H1 (cell line): ENCODE results near the gene CHAT. TPM values are rescaled to one million over a fixed set of nuclear protein-coding genes. Genes with fewer than 3 reads are reported as not detected.

Experiments used
- CTCF ChIA-PET: fragments of 300-600 bp; sonication (Branson Sonifier 250); formaldehyde crosslinking; loops from one replicate; lab custom pipeline; 2021; ENCODE audit not compliant: partially characterized antibody; lab: Charles Lee
- POLR2A ChIA-PET: fragments of 300-600 bp; sonication (Branson Sonifier 250); formaldehyde crosslinking; loops from one replicate; lab custom pipeline; 2021; ENCODE audit warnings: inconsistent platforms; ENCODE audit not compliant: partially characterized antibody; lab: Charles Lee
- DNase-seq, 2 experiments: peaks; one replicate each; pipeline versions ENCODE4 v3.0.0 to v3.0.0-alpha.2; 2010 to 2022; ENCODE audit warnings: low spot score in 2 of 2, low read depth in 1 of 2, mixed read lengths in 1 of 2
- FAIRE-seq: peaks from 2 replicates; lab custom pipeline; 2011; peaks lifted over from hg19 to GRCh38; lab: Jason Lieb, UNC
- H2AFZ ChIP-seq: 2 replicates; pipeline ENCODE4 v1.8.1; 2012; ENCODE audit warnings: low read length, inconsistent platforms
- H2AK5ac ChIP-seq: 2 replicates; pipeline ENCODE4 v1.6.1; 2013; ENCODE audit warnings: low read depth, low read length
- H2BK120ac ChIP-seq: replicated peaks from 2 replicates; pipeline ENCODE3; 2013; ENCODE audit warnings: low read depth, low read length, inconsistent platforms
- H2BK12ac ChIP-seq: 2 replicates; pipeline ENCODE4 v1.6.1; 2013; ENCODE audit warnings: low read depth, low read length
- H2BK15ac ChIP-seq: 2 replicates; pipeline ENCODE4 v1.6.1; 2013; ENCODE audit warnings: low read length
- H2BK20ac ChIP-seq: 2 replicates; pipeline ENCODE4 v1.6.1; 2013; ENCODE audit warnings: low read length
- H2BK5ac ChIP-seq: 2 replicates; pipeline ENCODE4 v1.6.1; 2013; ENCODE audit warnings: low read depth, low read length
- H3K14ac ChIP-seq: 2 replicates; pipeline ENCODE4 v1.6.1; 2013; ENCODE audit warnings: inconsistent platforms; ENCODE audit not compliant: insufficient read length
- H3K18ac ChIP-seq: 2 replicates; pipeline ENCODE4 v1.6.1; 2013; ENCODE audit warnings: low read length; ENCODE audit errors: extremely low read depth
- H3K23ac ChIP-seq: 2 replicates; pipeline ENCODE4 v1.6.1; 2013; ENCODE audit warnings: inconsistent platforms; ENCODE audit not compliant: insufficient read length
- H3K23me2 ChIP-seq: 2 replicates; pipeline ENCODE4 v1.6.1; 2013; ENCODE audit warnings: low read depth, low read length
- H3K27ac ChIP-seq: 2 replicates; pipeline ENCODE4 v1.6.1; 2011; ENCODE audit warnings: low read depth, low read length, inconsistent platforms
- H3K27me3 ChIP-seq, 4 experiments: replicated peaks in 1 of 4; 1 replicate in 1 of 4; 2 replicates in 3 of 4; pipeline versions ENCODE4 v1.6.1 to v1.8.1; 2011 to 2013; ENCODE audit warnings: low read length in 3 of 4, mild to moderate bottlenecking in 3 of 4, inconsistent platforms in 2 of 4, mixed read lengths in 2 of 4, moderate library complexity in 1 of 4; ENCODE audit not compliant: control insufficient read depth in 3 of 4, insufficient read depth in 3 of 4; ENCODE audit errors: extremely low read depth in 1 of 4
- H3K36me3 ChIP-seq, 4 experiments: 2 replicates each; pipeline versions ENCODE4 v1.6.1 to v1.8.1; 2011 to 2013; ENCODE audit warnings: mild to moderate bottlenecking in 4 of 4, low read length in 3 of 4, moderate library complexity in 2 of 4, control low read depth in 1 of 4, inconsistent platforms in 1 of 4; ENCODE audit not compliant: insufficient read depth in 4 of 4, control insufficient read depth in 2 of 4
- H3K4ac ChIP-seq: replicated peaks from 2 replicates; pipeline ENCODE3; 2013; ENCODE audit warnings: low read length, low read depth, mixed read lengths, inconsistent platforms; ENCODE audit not compliant: insufficient read length
- H3K4me1 ChIP-seq, 4 experiments: replicated peaks in 1 of 4; 1 replicate in 1 of 4; 2 replicates in 3 of 4; pipeline versions ENCODE4 v1.6.1 to v1.8.1; 2011 to 2013; ENCODE audit warnings: low read length in 3 of 4, inconsistent platforms in 2 of 4, mixed read lengths in 1 of 4; ENCODE audit not compliant: insufficient read depth in 4 of 4, control insufficient read depth in 3 of 4
- H3K4me2 ChIP-seq, 2 experiments: 2 replicates each; pipeline versions ENCODE4 v1.6.1 to v1.8.1; 2011 to 2013; ENCODE audit warnings: low read depth in 2 of 2, low read length in 2 of 2, control low read depth in 1 of 2, inconsistent platforms in 1 of 2, mild to moderate bottlenecking in 1 of 2; ENCODE audit not compliant: insufficient read depth in 1 of 2
- H3K4me3 ChIP-seq, 4 experiments: fragments of 200-600, 300-600 bp in 1 of 4; sonication (generic), shearing (Covaris generic), sonication (Bioruptor Twin) in 1 of 4; 2 replicates each; pipeline versions ENCODE4 v1.5.1 to v1.8.1; 2011 to 2016; ENCODE audit warnings: low read length in 4 of 4, low read depth in 3 of 4, control low read depth in 2 of 4, inconsistent platforms in 2 of 4, mild to moderate bottlenecking in 2 of 4, mixed read lengths in 1 of 4, moderate library complexity in 1 of 4; ENCODE audit not compliant: insufficient read depth in 2 of 4; ENCODE audit errors: extremely low read depth in 1 of 4
- H3K56ac ChIP-seq: replicated peaks from 2 replicates; pipeline ENCODE3; 2013; ENCODE audit warnings: low read depth, mild to moderate bottlenecking, mixed read lengths, low read length, inconsistent platforms; ENCODE audit not compliant: insufficient read length
- H3K79me1 ChIP-seq: 2 replicates; pipeline ENCODE4 v1.6.1; 2013; ENCODE audit warnings: low read depth, low read length, control low read depth
- H3K79me2 ChIP-seq, 2 experiments: 2 replicates each; pipeline versions ENCODE4 v1.6.1 to v1.8.1; 2012 to 2013; ENCODE audit warnings: low read length in 2 of 2, mild to moderate bottlenecking in 2 of 2, inconsistent platforms in 1 of 2; ENCODE audit not compliant: insufficient read depth in 2 of 2, control insufficient read depth in 1 of 2
- H3K9ac ChIP-seq, 4 experiments: replicated peaks in 1 of 4; 1 replicate in 1 of 4; 2 replicates in 3 of 4; pipeline versions ENCODE4 v1.6.1 to v1.8.1; 2011 to 2013; ENCODE audit warnings: low read depth in 3 of 4, low read length in 3 of 4, control low read depth in 2 of 4, mild to moderate bottlenecking in 2 of 4, moderate library complexity in 2 of 4, inconsistent platforms in 1 of 4; ENCODE audit errors: extremely low read depth in 1 of 4
- H3K9me3 ChIP-seq, 2 experiments: 2 replicates each; pipeline versions ENCODE4 v1.6.1 to v1.8.1; 2012 to 2013; ENCODE audit warnings: mild to moderate bottlenecking in 2 of 2, moderate library complexity in 2 of 2, control low read depth in 1 of 2, inconsistent platforms in 1 of 2, low read depth in 1 of 2, low read length in 1 of 2, mixed read lengths in 1 of 2; ENCODE audit not compliant: insufficient read depth in 2 of 2
- H4K20me1 ChIP-seq, 2 experiments: replicated peaks in 1 of 2; 2 replicates each; pipeline versions ENCODE3 to v1.8.1; 2011 to 2013; ENCODE audit warnings: inconsistent platforms in 2 of 2, low read length in 2 of 2, mild to moderate bottlenecking in 1 of 2; ENCODE audit not compliant: insufficient read depth in 2 of 2, control insufficient read depth in 1 of 2
- H4K5ac ChIP-seq: 2 replicates; pipeline ENCODE4 v1.6.1; 2013; ENCODE audit warnings: low read length, low read depth, mixed read lengths, inconsistent platforms; ENCODE audit not compliant: insufficient read length
- H4K8ac ChIP-seq: 2 replicates; pipeline ENCODE4 v1.8.0; 2013; ENCODE audit warnings: mild to moderate bottlenecking, moderate library complexity, low read length, inconsistent platforms; ENCODE audit not compliant: insufficient read depth; ENCODE audit errors: extremely low read depth
- H4K91ac ChIP-seq: replicated peaks from 2 replicates; pipeline ENCODE3; 2013; ENCODE audit warnings: low read length, mixed read lengths, inconsistent platforms; ENCODE audit not compliant: insufficient read length
- BRCA1 ChIP-seq: IDR thresholded peaks from 2 replicates; pipeline ENCODE4 v1.6.1; 2012; ENCODE audit warnings: low read depth, low read length, improper control_type of control experiment
- CEBPB ChIP-seq: IDR thresholded peaks from 2 replicates; pipeline ENCODE4 v1.6.1; 2012; ENCODE audit warnings: low read depth, low read length
- CREB1 ChIP-seq: IDR thresholded peaks from 2 replicates; pipeline ENCODE4 v1.6.1; 2012; ENCODE audit warnings: inconsistent platforms
- EP300 ChIP-seq, 2 experiments: IDR thresholded peaks; 1 replicate in 1 of 2; 2 replicates in 1 of 2; pipeline ENCODE4 v1.6.1; 2011 to 2012; ENCODE audit warnings: low read depth in 2 of 2, low read length in 2 of 2, mild to moderate bottlenecking in 2 of 2, borderline replicate concordance in 1 of 2, inconsistent platforms in 1 of 2, moderate library complexity in 1 of 2
- HDAC6 ChIP-seq: IDR thresholded peaks from one replicate; pipeline ENCODE4 v1.7.1; 2012; ENCODE audit warnings: low read depth, mild to moderate bottlenecking, inconsistent platforms, low read length, moderate library complexity
- KDM4A ChIP-seq: IDR thresholded peaks from one replicate; pipeline ENCODE4 v1.7.1; 2012; ENCODE audit warnings: low read depth, mild to moderate bottlenecking, moderate library complexity, low read length, inconsistent platforms; ENCODE audit not compliant: severe bottlenecking
- NANOG ChIP-seq: IDR thresholded peaks from 2 replicates; pipeline ENCODE4 v1.6.1; 2011; ENCODE audit warnings: low read length, low read depth, mild to moderate bottlenecking, inconsistent platforms; ENCODE audit not compliant: insufficient read depth, poor library complexity, severe bottlenecking
- RBBP5 ChIP-seq: IDR thresholded peaks from 2 replicates; pipeline ENCODE4 v1.7.1; 2012; ENCODE audit warnings: low read depth, mild to moderate bottlenecking, inconsistent platforms, low read length, moderate library complexity, borderline replicate concordance
- RXRA ChIP-seq: IDR thresholded peaks from 2 replicates; pipeline ENCODE4 v1.6.1; 2011; ENCODE audit warnings: low read depth, mild to moderate bottlenecking, low read length, moderate library complexity; ENCODE audit not compliant: insufficient read depth
- SIN3A ChIP-seq, 2 experiments: IDR thresholded peaks in 1 of 2; conservative IDR thresholded peaks in 1 of 2; 2 replicates each; pipeline ENCODE4 v1.6.1; 2011 to 2012; ENCODE audit warnings: low read length in 2 of 2, improper control_type of control experiment in 1 of 2, low read depth in 1 of 2, mild to moderate bottlenecking in 1 of 2
- SP4 ChIP-seq: IDR thresholded peaks from 2 replicates; pipeline ENCODE4 v1.6.1; 2012; ENCODE audit warnings: low read length, inconsistent platforms
- TBP ChIP-seq: IDR thresholded peaks from 2 replicates; pipeline ENCODE4 v1.6.1; 2011; ENCODE audit warnings: low read depth, low read length, improper control_type of control experiment
- TEAD4 ChIP-seq: IDR thresholded peaks from 2 replicates; pipeline ENCODE4 v1.6.1; 2012; ENCODE audit warnings: low read depth, low read length, inconsistent platforms, mixed read lengths
- WGBS, 2 experiments: shearing (Covaris generic) in 1 of 2; methylation state at CpG; one replicate each; pipeline versions ENCODE4 v1.1.6 to v1.1.7; 2013 to 2015; ENCODE audit warnings: low lambda C conversion rate in 2 of 2, mixed read lengths in 2 of 2, inconsistent platforms in 1 of 2, low coverage in 1 of 2, missing lambda C conversion rate in 1 of 2; ENCODE audit not compliant: insufficient replicate concordance in 2 of 2, insufficient coverage in 1 of 2, insufficient read length in 1 of 2; ENCODE audit errors: extremely low coverage in 1 of 2, missing lambda C conversion rate in 1 of 2; 5-methylcytosine and 5-hydroxymethylcytosine counted together
- polyA plus RNA-seq, 7 experiments: library from polyadenylated mRNA; depleted of rRNA in 3 of 7; stranded (reverse) in 5 of 7; unstranded in 2 of 7; fragments of >200 nt in 5 of 7; fragments of 200-250 nt in 2 of 7; gene quantifications; 1 replicate in 5 of 7; 2 replicates in 1 of 7; 4 replicates in 1 of 7; pipeline versions ENCODE4 v1.2.1 to v1.2.3, GENCODE V29; 2011 to 2013; ENCODE audit warnings: missing spikeins in 2 of 7, mixed read lengths in 2 of 7
- total RNA-seq: library from RNA; stranded (reverse); fragmentation: NEBNext Ultra II Directional; extraction: Animal tissue kit (Norgen Biotek cat#: 25700); gene quantifications from 2 replicates; pipeline ENCODE4 v1.2.1, GENCODE V29; 2021

The CHAT gene
- total and polyA plus RNA-seq, 2 of the 8 experiments (the other 6 are each of a cell fraction or from before 2014, with no cell fraction given): not detected

- Histone ChIP-seq H2AK5ac (no peak overlapping the region), H4K20me1 (peaks cover 0 to under 1% of the 10 kb centered on the region in 2 experiments), H3K4me2 (no peak overlapping the region), H3K9ac (no peak overlapping the region), H2BK20ac (no peak overlapping the region), H3K79me2 (no peaks in the 10 kb centered on the region), H2AFZ (no peak overlapping the region), H2BK15ac (no peak overlapping the region), H3K4me3 (no peak overlapping the region), H4K91ac (no peak overlapping the region), H4K8ac (no peak overlapping the region), H4K5ac (no peak overlapping the region), H3K23ac (no peak overlapping the region), H3K14ac (no peak overlapping the region), H2BK12ac (no peak overlapping the region), H3K18ac (no peak overlapping the region), H3K23me2 (no peaks in the 10 kb centered on the region), H3K27ac (no peak overlapping the region), H2BK120ac (no peak overlapping the region), H3K36me3 (no peaks in the 10 kb centered on the region), H2BK5ac (no peak overlapping the region), H3K4ac (no peak overlapping the region), H3K56ac (no peak overlapping the region), H3K79me1 (no peaks in the 10 kb centered on the region), H3K4me1 (peaks cover under 1 to 8% (median 6%) of the 10 kb centered on the region in 4 experiments), H3K9me3 (peaks cover 3 to 6% of the 10 kb centered on the region in 2 experiments; a peak in 2 of 4 replicates), H3K27me3 (peaks cover 21 to 50% (median 40%) of the 10 kb centered on the region in 4 experiments)
- POLR2A ChIA-PET: no interaction called here
- FAIRE-seq (no peak), DNase-seq (no peak)
- CTCF ChIA-PET: no interaction called here
- 92% methylated on average over 7 of the region's 7 CpGs; no CpG with 5 or more reads in 1 of the 2 experiments for WGBS, 2 experiments
- TF ChIP-seq TBP (no peak), NANOG (no peak), SP4 (no peak), RXRA (no peak), BRCA1 (no peak), CEBPB (no peak), SIN3A (conservative IDR thresholded peaks at IDR 0.05 in 1 of 2, IDR thresholded peaks at IDR 0.05 in 1 of 2; ENCODE audit: low read depth in 1 of 2, low read length in 2 of 2) (no peak), HDAC6 (no peak), CREB1 (no peak), RBBP5 (no peak), TEAD4 (no peak), EP300 (IDR thresholded peaks at IDR 0.05; ENCODE audit: borderline replicate concordance in 1 of 2, low read depth in 2 of 2, low read length in 2 of 2) (no peak), KDM4A (no peak)
These were observed 82.5 kb downstream of the CHAT start for GRCh38 chr10:49696311-49696710.
